SK-N-SH treated with all-trans-retinoic acid at 6 μM for 48 hours (cell line): ENCODE measurements around the gene SLAIN1.

Source experiments
- ARNTL ChIP-seq: fragments of 450-650 bp; formaldehyde crosslinking; IDR thresholded peaks from 2 replicates; pipeline ENCODE4 v1.5.0; 2020; ENCODE audit warnings: low read depth, mild to moderate bottlenecking, moderate library complexity, borderline replicate concordance
- BACH2 ChIP-seq: fragments of 250-450 bp; sonication (Bioruptor Pico); IDR thresholded peaks from 2 replicates; pipeline ENCODE4 v1.9.0; 2021; ENCODE audit warnings: mild to moderate bottlenecking, borderline replicate concordance
- CSDC2 ChIP-seq: fragments of 250-450 bp; sonication (Bioruptor Pico); IDR thresholded peaks from 2 replicates; pipeline ENCODE4 v1.5.0; 2020; ENCODE audit warnings: mild to moderate bottlenecking, moderate library complexity
- OSR1 ChIP-seq: fragments of 250-450 bp; sonication (Bioruptor Pico); IDR thresholded peaks from 2 replicates; pipeline ENCODE4 v1.8.0; 2022; ENCODE audit warnings: moderate library complexity, mild to moderate bottlenecking, inconsistent platforms
- PPARA ChIP-seq: fragments of 250-450 bp; sonication (Bioruptor Pico); IDR thresholded peaks from 2 replicates; pipeline ENCODE4 v1.5.0; 2020; ENCODE audit warnings: mild to moderate bottlenecking, borderline replicate concordance
- RARB ChIP-seq: fragments of 250-450 bp; sonication (Bioruptor Pico); IDR thresholded peaks from 2 replicates; pipeline ENCODE4 v1.8.0; 2021; ENCODE audit warnings: mild to moderate bottlenecking, moderate library complexity
- ZC3H10 ChIP-seq: fragments of 250-450 bp; sonication (Bioruptor Pico); IDR thresholded peaks from 2 replicates; pipeline ENCODE4 v1.5.1; 2021; ENCODE audit warnings: mild to moderate bottlenecking, moderate library complexity
- ZFP30 ChIP-seq: fragments of 450-650 bp; formaldehyde crosslinking; IDR thresholded peaks from 2 replicates; pipeline ENCODE4 v1.5.0; 2022; ENCODE audit warnings: mild to moderate bottlenecking, moderate library complexity
- ZNF8 ChIP-seq: fragments of 450-650 bp; formaldehyde crosslinking; IDR thresholded peaks from 2 replicates; pipeline ENCODE4 v1.5.0; 2020; ENCODE audit warnings: mild to moderate bottlenecking, moderate library complexity
- TF ChIP-seq, protein P1 (sequence below): fragments of 250-450 bp; sonication (Bioruptor Pico); IDR thresholded peaks from 2 replicates; pipeline ENCODE4 v1.5.1; 2021; ENCODE audit warnings: mild to moderate bottlenecking, moderate library complexity
- TF ChIP-seq, protein P2 (sequence below): fragments of 250-450 bp; sonication (Bioruptor Pico); IDR thresholded peaks from 2 replicates; pipeline ENCODE4 v1.8.0; 2020; ENCODE audit warnings: mild to moderate bottlenecking, moderate library complexity, borderline replicate concordance
- TF ChIP-seq, protein P3 (sequence below): fragments of 250-450 bp; sonication (Bioruptor Pico); IDR thresholded peaks from 2 replicates; pipeline ENCODE4 v1.5.1; 2020; ENCODE audit warnings: low read depth, mild to moderate bottlenecking, moderate library complexity

DNA sequence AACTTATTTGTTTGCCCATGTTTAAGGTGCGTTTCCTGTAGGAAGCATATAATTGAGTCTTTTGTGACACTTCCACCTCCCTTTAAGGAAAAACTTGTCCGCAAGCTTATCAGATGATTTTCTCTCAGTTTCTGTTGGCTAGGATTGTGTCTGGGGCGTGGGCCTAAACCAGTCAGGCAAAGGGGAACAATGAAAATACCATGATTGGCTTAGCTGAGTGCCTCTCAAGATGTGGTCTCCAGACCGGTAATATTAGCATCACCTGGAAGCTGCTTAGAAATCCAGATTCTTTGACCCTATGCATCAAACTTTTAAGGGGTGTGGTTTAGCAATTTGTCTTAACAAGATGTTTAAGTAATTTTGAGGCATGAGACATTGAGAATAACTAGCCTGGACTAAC, 20.0 kb downstream of the SLAIN1 start:
- no peak for TF ChIP-seq ZFP30 (CRISPR knock-in tag)
- TF ChIP-seq PPARA (CRISPR knock-in tag): no peak
- TF ChIP-seq, protein P1, sequence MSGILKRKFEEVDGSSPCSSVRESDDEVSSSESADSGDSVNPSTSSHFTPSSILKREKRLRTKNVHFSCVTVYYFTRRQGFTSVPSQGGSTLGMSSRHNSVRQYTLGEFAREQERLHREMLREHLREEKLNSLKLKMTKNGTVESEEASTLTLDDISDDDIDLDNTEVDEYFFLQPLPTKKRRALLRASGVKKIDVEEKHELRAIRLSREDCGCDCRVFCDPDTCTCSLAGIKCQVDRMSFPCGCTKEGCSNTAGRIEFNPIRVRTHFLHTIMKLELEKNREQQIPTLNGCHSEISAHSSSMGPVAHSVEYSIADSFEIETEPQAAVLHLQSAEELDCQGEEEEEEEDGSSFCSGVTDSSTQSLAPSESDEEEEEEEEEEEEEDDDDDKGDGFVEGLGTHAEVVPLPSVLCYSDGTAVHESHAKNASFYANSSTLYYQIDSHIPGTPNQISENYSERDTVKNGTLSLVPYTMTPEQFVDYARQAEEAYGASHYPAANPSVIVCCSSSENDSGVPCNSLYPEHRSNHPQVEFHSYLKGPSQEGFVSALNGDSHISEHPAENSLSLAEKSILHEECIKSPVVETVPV: no peak
- TF ChIP-seq ARNTL (CRISPR knock-in tag): no peak
- TF ChIP-seq, protein P2, sequence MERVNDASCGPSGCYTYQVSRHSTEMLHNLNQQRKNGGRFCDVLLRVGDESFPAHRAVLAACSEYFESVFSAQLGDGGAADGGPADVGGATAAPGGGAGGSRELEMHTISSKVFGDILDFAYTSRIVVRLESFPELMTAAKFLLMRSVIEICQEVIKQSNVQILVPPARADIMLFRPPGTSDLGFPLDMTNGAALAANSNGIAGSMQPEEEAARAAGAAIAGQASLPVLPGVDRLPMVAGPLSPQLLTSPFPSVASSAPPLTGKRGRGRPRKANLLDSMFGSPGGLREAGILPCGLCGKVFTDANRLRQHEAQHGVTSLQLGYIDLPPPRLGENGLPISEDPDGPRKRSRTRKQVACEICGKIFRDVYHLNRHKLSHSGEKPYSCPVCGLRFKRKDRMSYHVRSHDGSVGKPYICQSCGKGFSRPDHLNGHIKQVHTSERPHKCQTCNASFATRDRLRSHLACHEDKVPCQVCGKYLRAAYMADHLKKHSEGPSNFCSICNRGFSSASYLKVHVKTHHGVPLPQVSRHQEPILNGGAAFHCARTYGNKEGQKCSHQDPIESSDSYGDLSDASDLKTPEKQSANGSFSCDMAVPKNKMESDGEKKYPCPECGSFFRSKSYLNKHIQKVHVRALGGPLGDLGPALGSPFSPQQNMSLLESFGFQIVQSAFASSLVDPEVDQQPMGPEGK (CRISPR knock-in tag): no peak
- no peak for TF ChIP-seq CSDC2 (CRISPR knock-in tag)
- no peak for TF ChIP-seq BACH2 (CRISPR knock-in tag)
- TF ChIP-seq RARB (CRISPR knock-in tag): no peak
- TF ChIP-seq ZC3H10: no peak
- TF ChIP-seq, protein P3, sequence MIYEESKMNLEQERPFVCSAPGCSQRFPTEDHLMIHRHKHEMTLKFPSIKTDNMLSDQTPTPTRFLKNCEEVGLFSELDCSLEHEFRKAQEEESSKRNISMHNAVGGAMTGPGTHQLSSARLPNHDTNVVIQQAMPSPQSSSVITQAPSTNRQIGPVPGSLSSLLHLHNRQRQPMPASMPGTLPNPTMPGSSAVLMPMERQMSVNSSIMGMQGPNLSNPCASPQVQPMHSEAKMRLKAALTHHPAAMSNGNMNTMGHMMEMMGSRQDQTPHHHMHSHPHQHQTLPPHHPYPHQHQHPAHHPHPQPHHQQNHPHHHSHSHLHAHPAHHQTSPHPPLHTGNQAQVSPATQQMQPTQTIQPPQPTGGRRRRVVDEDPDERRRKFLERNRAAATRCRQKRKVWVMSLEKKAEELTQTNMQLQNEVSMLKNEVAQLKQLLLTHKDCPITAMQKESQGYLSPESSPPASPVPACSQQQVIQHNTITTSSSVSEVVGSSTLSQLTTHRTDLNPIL (CRISPR knock-in tag): no peak
- no peak for TF ChIP-seq ZNF8 (CRISPR knock-in tag)
- TF ChIP-seq OSR1 (CRISPR knock-in tag): no peak
